Activated T-helper 17 cell treated with anti-CD3 and anti-CD28 coated beads, Interleukin-2, amount 50 U/mL, for 72 hours (primary cell): Measurements from ENCODE around the gene MYO18B. TPM values are rescaled to one million over a fixed set of nuclear protein-coding genes. Genes with fewer than 3 reads are reported as not detected.

ENCODE experiments used
- ATAC-seq: fragments of 150-1000 bp; cut with Tn5 transposase; replicated peaks from 2 replicates; pipeline ENCODE4 v1.10.0; 2021; ENCODE audit warnings: mild to moderate bottlenecking, moderate library complexity
- H3K27ac Mint-ChIP-seq: one replicate; pipeline ENCODE4 v1.8.0; 2022; ENCODE audit warnings: mixed read lengths
- H3K27me3 Mint-ChIP-seq: one replicate; pipeline ENCODE4 v1.8.0; 2022; ENCODE audit warnings: mixed read lengths
- H3K36me3 Mint-ChIP-seq: one replicate; pipeline ENCODE4 v1.8.0; 2022; ENCODE audit warnings: low read depth, mild to moderate bottlenecking, mixed read lengths
- H3K4me1 Mint-ChIP-seq: one replicate; pipeline ENCODE4 v1.8.0; 2022; ENCODE audit warnings: mixed read lengths
- H3K4me3 Mint-ChIP-seq: one replicate; pipeline ENCODE4 v1.8.0; 2022; ENCODE audit warnings: mild to moderate bottlenecking, mixed read lengths
- H3K9me3 Mint-ChIP-seq: one replicate; pipeline ENCODE4 v1.8.0; 2022; ENCODE audit warnings: mixed read lengths
- total RNA-seq, 2 donors: library from RNA; stranded (reverse); gene quantifications; one replicate each; pipeline ENCODE4 v1.2.3, GENCODE V29; 2022

The MYO18B gene
- total RNA-seq, 2 donors from 2014 or later: 2.3 to 4.3 TPM

DNA sequence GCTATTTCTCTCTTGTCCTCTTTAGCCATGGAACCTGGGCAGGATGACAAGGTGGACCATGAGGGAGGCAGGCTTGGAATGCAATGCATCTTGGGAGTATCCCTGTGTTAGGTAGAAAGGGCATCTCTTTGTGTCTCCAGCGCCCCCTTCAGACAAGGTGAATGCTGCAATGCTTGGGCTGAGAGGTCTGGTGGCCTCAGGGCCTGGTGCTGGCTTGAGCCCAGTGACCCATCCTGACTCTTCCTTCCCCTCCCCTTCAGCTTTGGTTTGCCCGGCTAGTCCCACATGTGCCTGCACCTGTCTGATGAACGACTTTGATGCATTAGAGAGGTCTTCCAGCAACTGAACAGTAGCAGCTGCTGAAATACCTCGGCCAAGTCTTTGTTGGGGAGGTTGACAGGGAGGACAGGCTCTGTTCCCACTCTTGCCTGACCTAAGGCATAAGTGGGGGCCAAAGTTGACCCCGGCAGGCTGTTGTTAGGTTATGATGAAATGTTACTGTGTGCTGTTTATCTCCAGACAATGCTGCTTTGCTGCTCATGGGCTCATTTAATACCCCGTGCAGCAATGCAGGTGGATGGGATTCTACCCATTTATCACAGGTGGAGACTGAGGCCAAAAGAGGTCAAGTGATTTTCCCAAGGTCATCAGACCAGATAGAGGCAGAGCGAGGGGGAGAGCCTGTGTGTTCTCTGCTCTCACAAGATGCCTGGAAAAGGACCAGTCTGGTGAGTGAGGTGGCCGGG lies 22.5 kb downstream of the MYO18B start:
- H3K4me1 Mint-ChIP-seq: no peaks in the 10 kb centered on the region
- peaks cover 14% of the 10 kb centered on the region for H3K9me3 Mint-ChIP-seq
- H3K27me3 Mint-ChIP-seq: peaks cover 4% of the 10 kb centered on the region
- no peak overlapping the region for H3K27ac Mint-ChIP-seq
- H3K36me3 Mint-ChIP-seq: no peaks in the 10 kb centered on the region
- ATAC-seq: no peak
- H3K4me3 Mint-ChIP-seq: no peak overlapping the region

DNA sequence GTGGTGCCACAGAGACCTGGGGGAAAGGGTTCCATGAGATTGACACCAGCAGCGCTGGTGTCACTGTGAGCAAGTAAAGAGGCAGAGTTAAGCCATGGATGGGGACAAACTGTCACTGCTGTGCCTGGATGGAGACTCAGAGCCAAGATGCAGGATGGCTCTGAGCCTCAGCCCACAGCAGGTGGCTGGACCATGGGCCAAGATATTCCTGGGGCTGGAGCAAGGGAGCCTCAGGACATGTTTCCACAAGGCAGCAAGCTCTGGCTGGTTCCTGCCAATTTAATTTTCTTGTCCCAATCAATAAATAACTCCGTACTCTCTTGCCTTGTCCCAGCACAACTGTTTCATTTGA lies 23.0 kb downstream of the MYO18B start:
- Mint-ChIP-seq H3K4me1 (no peaks in the 10 kb centered on the region), H3K9me3 (peaks cover 14% of the 10 kb centered on the region), H3K4me3 (no peak overlapping the region), H3K27me3 (peaks cover 4% of the 10 kb centered on the region), H3K36me3 (no peaks in the 10 kb centered on the region), H3K27ac (no peak overlapping the region)
- no peak for ATAC-seq

DNA sequence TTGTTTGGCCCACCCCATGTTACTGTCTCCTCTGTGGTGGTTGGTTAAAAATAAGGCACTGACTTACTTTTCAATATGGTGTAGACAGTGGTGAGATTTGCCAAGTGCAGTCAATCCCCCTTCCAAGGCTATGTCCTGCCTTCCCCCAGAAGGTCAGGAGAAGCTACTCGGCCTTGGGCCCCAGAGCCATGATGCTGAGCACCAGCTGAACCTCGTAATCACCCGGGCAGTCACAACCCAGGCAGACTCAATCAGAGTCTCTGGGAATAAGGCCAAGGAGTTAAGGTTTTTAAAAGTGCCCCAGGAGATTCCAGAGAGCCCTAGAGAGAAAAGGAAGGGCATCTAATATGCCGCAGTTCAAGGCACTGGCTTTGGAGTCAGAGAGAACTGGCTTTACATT lies 23.8 kb downstream of the MYO18B start:
- no peak for ATAC-seq
- H3K4me1 Mint-ChIP-seq: no peaks in the 10 kb centered on the region
- no peaks in the 10 kb centered on the region for H3K36me3 Mint-ChIP-seq
- peaks cover 4% of the 10 kb centered on the region for H3K27me3 Mint-ChIP-seq
- H3K9me3 Mint-ChIP-seq: peaks cover 14% of the 10 kb centered on the region
- no peak overlapping the region for H3K4me3 Mint-ChIP-seq
- H3K27ac Mint-ChIP-seq: no peak overlapping the region

DNA sequence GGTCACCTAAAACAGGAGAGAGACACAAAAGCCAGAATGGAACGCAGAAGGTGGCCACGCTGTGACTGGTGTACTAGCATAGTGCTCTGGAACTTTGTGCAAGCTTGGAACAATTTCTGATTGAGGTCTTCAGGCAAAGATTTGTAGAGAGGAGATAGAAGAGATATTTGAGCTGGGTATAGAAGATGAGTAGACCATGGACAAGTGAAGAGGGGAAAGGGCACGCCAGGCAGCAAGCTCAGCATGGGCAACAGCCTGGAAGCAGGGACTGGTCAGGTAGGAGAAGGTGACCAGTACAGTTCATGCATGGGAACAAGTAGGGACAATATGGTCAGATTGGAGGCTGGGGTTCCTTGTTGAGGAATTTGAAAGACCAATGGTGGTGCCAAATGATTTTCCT lies 24.4 kb downstream of the MYO18B start:
- no peak for ATAC-seq
- Mint-ChIP-seq H3K9me3 (peaks cover 14% of the 10 kb centered on the region), H3K4me1 (no peaks in the 10 kb centered on the region), H3K27me3 (peaks cover 4% of the 10 kb centered on the region), H3K27ac (no peak overlapping the region), H3K36me3 (no peaks in the 10 kb centered on the region), H3K4me3 (no peak overlapping the region)

DNA sequence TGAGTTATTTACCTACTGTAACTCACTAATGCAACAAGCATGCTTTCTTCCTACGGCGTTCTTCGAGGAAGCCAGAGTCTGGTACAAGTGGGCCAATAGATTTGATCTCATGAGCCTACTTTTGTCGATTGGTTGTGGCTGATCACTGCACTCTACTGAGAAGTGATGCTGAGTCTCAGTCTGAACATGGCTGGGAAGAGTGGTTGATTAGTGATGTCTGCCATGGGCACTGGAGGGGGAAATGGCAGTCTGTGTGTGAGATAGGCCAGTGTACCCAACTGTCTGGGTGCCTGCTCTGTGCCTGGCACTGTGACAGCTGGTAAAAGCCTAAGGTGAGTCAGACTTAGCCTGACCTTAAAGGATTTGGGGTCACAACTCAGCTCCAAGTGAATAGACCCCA lies 28.3 kb downstream of the MYO18B start:
- no peak overlapping the region for H3K4me3 Mint-ChIP-seq
- H3K9me3 Mint-ChIP-seq: peaks cover 14% of the 10 kb centered on the region
- peaks cover 7% of the 10 kb centered on the region for H3K27me3 Mint-ChIP-seq
- peak overlapping the region; percentile 51 for H3K27ac Mint-ChIP-seq
- H3K4me1 Mint-ChIP-seq: peaks cover 4% of the 10 kb centered on the region
- no peak for ATAC-seq
- no peaks in the 10 kb centered on the region for H3K36me3 Mint-ChIP-seq

DNA sequence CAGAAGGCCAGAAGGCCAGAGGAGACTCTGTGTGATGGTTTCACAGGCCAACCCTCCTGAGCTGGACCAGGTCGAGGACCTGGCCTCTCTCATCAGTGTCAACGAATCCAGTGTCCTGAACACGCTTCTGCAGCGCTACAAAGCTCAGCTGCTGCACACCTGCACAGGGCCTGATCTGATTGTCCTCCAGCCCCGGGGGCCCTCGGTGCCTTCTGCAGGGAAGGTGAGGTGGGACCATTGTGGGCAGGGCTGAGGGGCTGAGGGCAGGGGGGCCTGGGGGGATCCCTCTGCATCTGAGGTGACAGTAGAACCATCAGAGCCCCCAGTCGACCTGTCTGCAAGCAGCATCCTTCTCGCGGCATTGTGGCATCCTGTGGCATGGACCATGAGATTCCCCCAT lies 30.3 kb downstream of the MYO18B start:
- H3K27me3 Mint-ChIP-seq: peaks cover 11% of the 10 kb centered on the region
- no peak for ATAC-seq
- no peaks in the 10 kb centered on the region for H3K36me3 Mint-ChIP-seq
- H3K9me3 Mint-ChIP-seq: no peaks in the 10 kb centered on the region
- no peak overlapping the region for H3K27ac Mint-ChIP-seq
- H3K4me1 Mint-ChIP-seq: peaks cover 4% of the 10 kb centered on the region
- no peak overlapping the region for H3K4me3 Mint-ChIP-seq

DNA sequence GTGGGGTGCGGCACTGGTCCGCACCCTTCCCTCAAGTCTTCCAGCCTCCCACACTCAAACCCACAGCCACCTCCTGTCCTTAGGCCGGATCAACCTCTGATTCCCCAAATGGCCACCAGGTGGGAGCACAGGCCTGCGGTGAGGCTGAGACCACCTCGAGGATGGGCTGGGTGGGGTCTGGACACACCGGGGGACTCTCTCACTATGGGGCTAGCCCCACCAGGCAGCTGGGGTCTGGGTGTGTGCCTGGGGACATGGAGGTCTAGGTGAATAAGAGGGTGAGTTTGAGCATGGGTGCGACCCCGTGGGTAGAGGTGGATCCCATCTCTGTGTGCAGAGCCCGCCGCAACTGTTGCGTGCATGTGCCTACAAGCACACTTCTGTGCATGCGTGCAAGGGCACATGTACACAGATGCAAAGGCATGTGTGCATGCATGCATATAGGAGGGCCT lies 32.6 kb downstream of the MYO18B start:
- H3K4me3 Mint-ChIP-seq: no peak overlapping the region
- H3K27me3 Mint-ChIP-seq: peaks cover 7% of the 10 kb centered on the region
- no peak for ATAC-seq
- peaks cover 4% of the 10 kb centered on the region for H3K4me1 Mint-ChIP-seq
- H3K27ac Mint-ChIP-seq: no peak overlapping the region
- no peaks in the 10 kb centered on the region for H3K36me3 Mint-ChIP-seq
- H3K9me3 Mint-ChIP-seq: no peaks in the 10 kb centered on the region

DNA sequence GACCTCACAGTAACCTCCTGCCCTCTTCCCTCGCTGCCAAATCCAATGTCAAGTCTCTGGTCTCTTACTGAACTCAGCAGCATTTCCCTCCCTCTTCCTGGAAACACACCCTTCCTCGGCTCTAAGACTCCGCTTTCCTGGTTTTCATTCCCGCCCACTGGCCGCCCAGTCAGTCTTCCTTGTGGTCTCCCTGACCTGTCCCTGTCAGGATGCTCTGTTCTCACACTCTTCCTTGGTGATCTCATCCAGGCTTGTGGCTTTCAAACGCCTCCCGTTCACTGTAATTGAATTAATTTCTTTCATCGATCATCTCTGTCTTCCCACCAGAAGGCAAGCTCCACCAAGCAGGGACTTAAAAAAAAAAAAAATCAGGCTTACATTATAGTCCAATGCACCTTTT lies 33.5 kb downstream of the MYO18B start:
- H3K27ac Mint-ChIP-seq: peak overlapping the region; percentile 26
- H3K36me3 Mint-ChIP-seq: no peaks in the 10 kb centered on the region
- peaks cover 7% of the 10 kb centered on the region for H3K27me3 Mint-ChIP-seq
- ATAC-seq: no peak
- no peak overlapping the region for H3K4me3 Mint-ChIP-seq
- no peaks in the 10 kb centered on the region for H3K9me3 Mint-ChIP-seq
- H3K4me1 Mint-ChIP-seq: peaks cover 4% of the 10 kb centered on the region

DNA sequence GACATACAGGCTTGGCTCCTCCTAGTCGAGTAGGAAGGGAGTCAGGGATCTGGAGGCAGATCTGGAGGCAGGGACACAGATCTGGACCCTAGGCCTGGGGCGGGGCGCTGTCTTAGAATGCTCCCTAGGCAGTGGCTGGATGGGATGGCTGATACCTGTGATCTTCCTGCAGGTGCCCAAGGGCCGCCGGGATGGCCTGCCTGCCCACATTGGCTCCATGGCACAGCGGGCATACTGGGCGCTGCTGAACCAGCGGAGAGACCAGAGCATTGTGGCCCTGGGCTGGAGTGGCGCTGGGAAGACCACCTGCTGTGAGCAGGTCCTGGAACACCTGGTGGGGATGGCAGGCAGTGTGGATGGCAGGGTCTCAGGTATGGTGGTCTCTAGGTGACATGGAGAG lies 35.4 kb downstream of the MYO18B start:
- no peak for ATAC-seq

DNA sequence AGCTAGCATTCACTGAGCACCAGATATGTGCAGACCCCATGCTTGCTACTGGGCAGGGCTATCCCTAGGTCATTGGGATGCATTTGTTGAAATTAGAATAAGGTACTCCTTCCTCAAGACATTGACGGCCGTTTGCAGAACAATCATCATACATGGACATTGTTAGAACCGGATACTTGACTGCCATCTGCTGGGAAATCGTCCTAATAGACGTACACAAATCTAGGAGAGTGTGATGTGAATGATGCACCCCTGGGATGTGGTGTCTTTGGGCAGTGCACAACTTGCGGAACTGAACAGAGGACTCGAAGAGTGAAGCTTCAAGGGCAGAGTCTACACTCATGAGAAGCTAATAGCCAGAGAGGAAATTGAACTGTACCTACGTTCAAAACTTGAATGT lies 35.9 kb downstream of the MYO18B start:
- Mint-ChIP-seq H3K27me3 (peaks cover 7% of the 10 kb centered on the region), H3K4me1 (peaks cover 3% of the 10 kb centered on the region), H3K4me3 (no peak overlapping the region), H3K27ac (no peak overlapping the region), H3K36me3 (no peaks in the 10 kb centered on the region), H3K9me3 (no peaks in the 10 kb centered on the region)
- no peak for ATAC-seq

More for the DNA sequence above, 35.4 kb downstream of the MYO18B start:
- Mint-ChIP-seq H3K9me3 (no peaks in the 10 kb centered on the region), H3K4me1 (peaks cover 4% of the 10 kb centered on the region), H3K4me3 (no peak overlapping the region), H3K27me3 (peaks cover 7% of the 10 kb centered on the region), H3K36me3 (no peaks in the 10 kb centered on the region), H3K27ac (no peak overlapping the region)

DNA sequence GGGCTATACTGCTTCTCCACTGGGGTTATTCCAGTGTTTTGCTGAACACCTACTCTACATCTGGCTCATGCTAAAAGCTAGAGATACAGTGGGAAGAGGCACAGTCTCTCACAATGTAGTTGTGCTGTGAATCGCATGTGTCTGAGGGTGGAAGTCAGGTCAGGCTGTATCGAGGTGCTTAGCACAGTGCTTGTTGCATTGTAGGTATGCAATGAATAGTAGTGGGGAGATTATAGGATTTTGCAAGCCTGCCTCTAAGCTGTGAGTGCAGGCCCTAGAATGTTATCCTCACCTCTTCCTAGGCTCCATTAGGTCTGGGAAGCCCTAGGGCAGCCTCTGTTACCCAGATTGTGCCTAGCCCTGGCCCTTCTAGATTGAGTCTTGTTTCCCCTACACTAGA lies 37.4 kb downstream of the MYO18B start:
- Mint-ChIP-seq H3K4me1 (no peaks in the 10 kb centered on the region), H3K27ac (no peak overlapping the region), H3K36me3 (no peaks in the 10 kb centered on the region), H3K27me3 (peaks cover 9% of the 10 kb centered on the region), H3K4me3 (no peak overlapping the region), H3K9me3 (no peaks in the 10 kb centered on the region)
- no peak for ATAC-seq

DNA sequence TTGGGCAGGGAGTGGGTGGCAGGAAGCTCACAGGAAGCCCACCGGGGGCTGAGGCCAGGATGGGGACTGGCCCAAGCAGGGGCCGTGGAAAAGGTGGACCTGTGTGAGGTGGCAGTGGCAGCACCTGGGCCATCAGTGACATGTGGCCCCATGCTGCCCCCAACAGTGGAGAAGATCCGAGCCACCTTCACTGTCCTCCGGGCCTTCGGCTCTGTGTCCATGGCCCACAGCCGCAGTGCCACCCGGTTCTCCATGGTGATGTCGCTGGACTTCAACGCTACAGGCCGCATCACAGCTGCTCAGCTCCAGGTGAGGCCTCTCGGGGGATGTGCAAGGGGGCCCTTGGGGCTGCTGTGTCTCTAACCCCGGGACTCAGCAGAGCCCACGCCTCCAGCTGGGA lies 37.9 kb downstream of the MYO18B start:
- peaks cover 9% of the 10 kb centered on the region for H3K27me3 Mint-ChIP-seq
- no peaks in the 10 kb centered on the region for H3K9me3 Mint-ChIP-seq
- ATAC-seq: no peak
- H3K4me1 Mint-ChIP-seq: no peaks in the 10 kb centered on the region
- H3K4me3 Mint-ChIP-seq: no peak overlapping the region
- H3K36me3 Mint-ChIP-seq: no peaks in the 10 kb centered on the region
- H3K27ac Mint-ChIP-seq: no peak overlapping the region

DNA sequence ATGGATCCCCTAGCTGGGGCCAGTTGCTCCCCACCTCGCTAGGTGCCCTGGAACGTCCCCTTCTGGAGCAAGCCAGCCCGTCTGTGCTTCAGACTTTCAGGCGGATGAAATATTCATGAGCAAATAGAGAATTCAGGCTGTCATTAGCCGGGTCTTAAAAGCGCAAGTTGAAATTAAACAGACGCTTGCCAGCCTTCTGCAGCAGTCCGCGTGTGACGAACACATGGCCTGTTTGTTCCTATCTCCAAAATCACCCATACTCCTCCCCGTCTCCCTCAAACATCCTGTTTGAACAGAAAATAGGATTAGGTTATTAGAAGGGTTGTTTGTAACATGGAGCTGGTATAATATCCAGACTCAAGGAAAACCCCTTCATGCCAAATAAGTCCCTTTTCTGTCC lies 38.7 kb downstream of the MYO18B start:
- Mint-ChIP-seq H3K36me3 (no peaks in the 10 kb centered on the region), H3K27me3 (peaks cover 10% of the 10 kb centered on the region), H3K4me1 (no peaks in the 10 kb centered on the region), H3K9me3 (no peaks in the 10 kb centered on the region), H3K27ac (no peak overlapping the region), H3K4me3 (no peak overlapping the region)
- ATAC-seq: no peak

DNA sequence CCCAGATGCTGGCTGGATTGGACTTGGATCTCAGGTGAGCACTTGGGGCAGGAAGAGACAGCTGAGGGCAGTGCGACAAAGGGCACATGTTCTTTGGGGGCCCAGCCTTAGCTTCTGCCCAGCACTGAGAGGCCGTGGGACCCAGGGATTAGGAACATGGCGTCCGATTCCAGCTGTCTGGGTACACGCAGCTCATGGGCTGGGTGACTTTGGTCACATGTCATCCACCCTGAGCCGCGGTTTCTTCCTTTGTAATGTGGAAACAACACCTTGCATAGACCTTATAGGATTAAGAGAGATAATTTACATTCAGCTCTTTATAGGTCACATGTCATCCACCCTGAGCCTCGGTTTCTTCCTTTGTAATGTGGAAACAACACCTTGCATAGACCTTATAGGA lies 39.8 kb downstream of the MYO18B start:
- ATAC-seq: no peak
- no peaks in the 10 kb centered on the region for H3K36me3 Mint-ChIP-seq
- peaks cover 9% of the 10 kb centered on the region for H3K27me3 Mint-ChIP-seq
- no peak overlapping the region for H3K4me3 Mint-ChIP-seq
- H3K4me1 Mint-ChIP-seq: no peaks in the 10 kb centered on the region
- no peak overlapping the region for H3K27ac Mint-ChIP-seq
- no peaks in the 10 kb centered on the region for H3K9me3 Mint-ChIP-seq

DNA sequence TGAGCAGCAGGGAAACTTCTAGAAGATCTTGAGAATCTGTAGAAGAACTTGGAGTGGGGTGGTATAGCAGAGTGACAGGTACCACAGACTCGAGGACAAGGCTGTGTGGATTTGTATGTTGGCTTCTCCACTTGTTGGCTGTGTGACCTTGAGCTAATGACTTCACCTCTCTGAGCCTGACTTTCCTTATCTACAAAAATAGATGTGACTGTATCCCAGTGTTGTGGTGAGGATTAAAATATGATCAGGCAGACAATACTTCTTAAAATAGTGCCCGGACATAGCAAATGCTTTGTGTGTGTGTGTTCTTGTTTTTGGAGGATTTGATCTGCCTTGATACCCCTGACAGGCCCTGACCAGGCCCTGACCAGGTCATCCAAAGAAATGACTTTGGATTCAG lies 40.8 kb downstream of the MYO18B start:
- H3K36me3 Mint-ChIP-seq: no peaks in the 10 kb centered on the region
- no peak overlapping the region for H3K27ac Mint-ChIP-seq
- H3K27me3 Mint-ChIP-seq: peaks cover 9% of the 10 kb centered on the region
- no peak overlapping the region for H3K4me3 Mint-ChIP-seq
- no peaks in the 10 kb centered on the region for H3K4me1 Mint-ChIP-seq
- no peak for ATAC-seq
- no peaks in the 10 kb centered on the region for H3K9me3 Mint-ChIP-seq

DNA sequence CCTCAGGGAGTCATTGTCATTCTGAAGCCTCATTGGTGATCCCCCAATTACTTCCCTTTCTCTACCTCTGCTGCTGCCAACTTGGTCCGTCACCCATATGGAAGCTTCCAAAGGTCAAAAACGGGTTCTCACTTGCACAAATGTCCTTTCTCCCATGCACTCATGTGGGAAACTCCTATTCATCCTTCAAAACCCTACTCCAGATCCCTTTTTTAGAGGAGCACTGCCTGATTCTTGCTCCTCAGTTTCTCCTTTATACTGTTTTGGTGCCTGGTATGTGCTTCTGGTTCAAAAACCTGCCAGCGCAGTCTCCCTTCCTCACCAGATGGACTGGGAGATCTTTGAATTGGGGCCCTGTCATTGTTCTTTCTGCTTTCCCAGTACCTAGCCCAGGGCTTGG lies 41.9 kb downstream of the MYO18B start:
- Mint-ChIP-seq H3K27me3 (peaks cover 9% of the 10 kb centered on the region), H3K36me3 (no peaks in the 10 kb centered on the region), H3K4me1 (no peaks in the 10 kb centered on the region), H3K9me3 (no peaks in the 10 kb centered on the region), H3K27ac (no peak overlapping the region), H3K4me3 (no peak overlapping the region)
- no peak for ATAC-seq
